ENCODE data around the gene AKT3.

- TF ChIP-seq, protein P1, sequence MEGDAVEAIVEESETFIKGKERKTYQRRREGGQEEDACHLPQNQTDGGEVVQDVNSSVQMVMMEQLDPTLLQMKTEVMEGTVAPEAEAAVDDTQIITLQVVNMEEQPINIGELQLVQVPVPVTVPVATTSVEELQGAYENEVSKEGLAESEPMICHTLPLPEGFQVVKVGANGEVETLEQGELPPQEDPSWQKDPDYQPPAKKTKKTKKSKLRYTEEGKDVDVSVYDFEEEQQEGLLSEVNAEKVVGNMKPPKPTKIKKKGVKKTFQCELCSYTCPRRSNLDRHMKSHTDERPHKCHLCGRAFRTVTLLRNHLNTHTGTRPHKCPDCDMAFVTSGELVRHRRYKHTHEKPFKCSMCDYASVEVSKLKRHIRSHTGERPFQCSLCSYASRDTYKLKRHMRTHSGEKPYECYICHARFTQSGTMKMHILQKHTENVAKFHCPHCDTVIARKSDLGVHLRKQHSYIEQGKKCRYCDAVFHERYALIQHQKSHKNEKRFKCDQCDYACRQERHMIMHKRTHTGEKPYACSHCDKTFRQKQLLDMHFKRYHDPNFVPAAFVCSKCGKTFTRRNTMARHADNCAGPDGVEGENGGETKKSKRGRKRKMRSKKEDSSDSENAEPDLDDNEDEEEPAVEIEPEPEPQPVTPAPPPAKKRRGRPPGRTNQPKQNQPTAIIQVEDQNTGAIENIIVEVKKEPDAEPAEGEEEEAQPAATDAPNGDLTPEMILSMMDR (IDR thresholded peaks at IDR 0.05) = no peak
- TF ChIP-seq EZH2phosphoT487 (IDR thresholded peaks at IDR 0.05) = no peak
Measured at GRCh38 chr1:243461700-243462099, 388.3 kb downstream of the AKT3 start.

All from neural progenitor cell (in vitro differentiated cells).